ENCODE measurements around the gene C3orf52. TPM values are rescaled to one million over a fixed set of nuclear protein-coding genes. Genes with fewer than 3 reads are reported as not detected.

The C3orf52 gene
- total and polyA plus RNA-seq, 2 experiments from 2014 or later: 8.1 to 16.6 TPM

DNA sequence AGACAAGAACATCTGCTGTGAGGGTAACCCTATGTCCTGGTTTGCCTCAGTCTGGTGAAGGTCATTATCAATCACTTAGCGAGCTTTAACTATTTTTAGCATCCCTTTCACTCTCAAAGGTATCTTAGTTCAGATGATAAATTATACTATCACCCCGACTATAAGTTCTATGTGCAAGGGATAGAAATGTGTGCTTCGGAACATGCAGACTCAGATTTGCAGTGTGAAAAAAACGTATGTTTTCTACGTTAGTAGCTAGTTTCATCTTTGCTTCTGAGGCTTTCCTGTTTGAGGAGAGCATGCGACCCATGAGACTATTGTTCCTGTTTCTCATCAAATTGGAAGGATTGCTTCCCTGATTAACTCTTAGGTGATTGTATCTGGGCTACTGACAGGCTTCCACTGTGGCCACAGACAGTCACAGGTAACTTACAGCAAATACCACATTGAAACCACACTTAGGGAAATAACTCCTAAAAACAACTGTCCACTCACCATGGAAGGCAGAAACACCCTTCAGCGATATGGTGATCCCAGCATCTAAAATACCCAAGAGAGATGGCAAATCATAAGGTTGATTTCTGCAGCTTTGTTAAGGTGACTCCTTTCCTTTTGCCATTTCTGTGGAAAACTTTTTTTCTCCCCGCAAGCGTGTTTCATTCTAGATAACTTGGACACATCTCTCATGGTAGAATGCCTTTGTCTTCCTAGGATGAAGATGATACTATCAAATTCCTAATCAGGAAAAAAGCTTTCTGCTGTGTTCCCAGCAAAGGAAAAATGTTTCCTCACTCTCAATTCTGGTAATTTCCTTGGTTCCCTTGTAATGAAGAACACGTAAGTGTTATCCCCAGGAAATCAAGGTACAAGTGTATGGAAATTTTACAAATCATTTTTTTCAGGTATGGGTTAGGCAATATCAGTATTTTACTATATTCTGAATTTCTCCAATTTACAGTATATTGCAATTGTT is 41.6 kb downstream of the C3orf52 start:
- DNase-seq (ENCODE audit: low spot score): no peak
- H3K79me2 ChIP-seq (replicated peaks; ENCODE audit: insufficient read depth): no peaks in the 10 kb centered on the region
- Mint-ChIP-seq H3K27ac (peak overlapping the region; percentile 87; the same call in 1 of the 2 replicates), H3K27me3 (ENCODE audit: insufficient read depth, low read depth, poor library complexity) (peaks cover 1% of the 10 kb centered on the region), H3K36me3 (ENCODE audit: low read depth) (peaks cover 2% of the 10 kb centered on the region; the same call in 1 of the 3 replicates), H3K4me1 (peaks cover 48% of the 10 kb centered on the region), H3K4me3 (no peak overlapping the region), H3K9me3 (no peaks in the 10 kb centered on the region)
- no peaks in the 10 kb centered on the region for H4K20me1 ChIP-seq (replicated peaks; ENCODE audit: insufficient read depth)
- no peak for ATAC-seq
- H3K9me2 ChIP-seq (ENCODE audit: insufficient read depth): no peaks in the 10 kb centered on the region
- TF ChIP-seq NANOG (IDR thresholded peaks at IDR 0.05; ENCODE audit: borderline replicate concordance) (no peak), ZNF114 (CRISPR knock-in tag; IDR thresholded peaks at IDR 0.05) (no peak), JUNB (IDR thresholded peaks at IDR 0.05; ENCODE audit: unreplicated experiment) (no peak), CREB1 (CRISPR knock-in tag; IDR thresholded peaks at IDR 0.05; ENCODE audit: low read depth) (no peak), POLR2AphosphoS5 (IDR thresholded peaks at IDR 0.05; ENCODE audit: low read depth) (no peak), EZH2 (IDR thresholded peaks at IDR 0.05; ENCODE audit: low read depth, unreplicated experiment) (no peak), ZNF462 (CRISPR knock-in tag; IDR thresholded peaks at IDR 0.05) (no peak), ETS1 (IDR thresholded peaks at IDR 0.05) (no peak), EZH2phosphoT487 (IDR thresholded peaks at IDR 0.05; ENCODE audit: unreplicated experiment) (no peak), REST (IDR thresholded peaks at IDR 0.05; ENCODE audit: unreplicated experiment) (no peak), STAT1 (IDR thresholded peaks at IDR 0.05; ENCODE audit: unreplicated experiment) (no peak), ZNF331 (CRISPR knock-in tag; IDR thresholded peaks at IDR 0.05; ENCODE audit: low read depth) (no peak)
- TF ChIP-seq, protein P1, sequence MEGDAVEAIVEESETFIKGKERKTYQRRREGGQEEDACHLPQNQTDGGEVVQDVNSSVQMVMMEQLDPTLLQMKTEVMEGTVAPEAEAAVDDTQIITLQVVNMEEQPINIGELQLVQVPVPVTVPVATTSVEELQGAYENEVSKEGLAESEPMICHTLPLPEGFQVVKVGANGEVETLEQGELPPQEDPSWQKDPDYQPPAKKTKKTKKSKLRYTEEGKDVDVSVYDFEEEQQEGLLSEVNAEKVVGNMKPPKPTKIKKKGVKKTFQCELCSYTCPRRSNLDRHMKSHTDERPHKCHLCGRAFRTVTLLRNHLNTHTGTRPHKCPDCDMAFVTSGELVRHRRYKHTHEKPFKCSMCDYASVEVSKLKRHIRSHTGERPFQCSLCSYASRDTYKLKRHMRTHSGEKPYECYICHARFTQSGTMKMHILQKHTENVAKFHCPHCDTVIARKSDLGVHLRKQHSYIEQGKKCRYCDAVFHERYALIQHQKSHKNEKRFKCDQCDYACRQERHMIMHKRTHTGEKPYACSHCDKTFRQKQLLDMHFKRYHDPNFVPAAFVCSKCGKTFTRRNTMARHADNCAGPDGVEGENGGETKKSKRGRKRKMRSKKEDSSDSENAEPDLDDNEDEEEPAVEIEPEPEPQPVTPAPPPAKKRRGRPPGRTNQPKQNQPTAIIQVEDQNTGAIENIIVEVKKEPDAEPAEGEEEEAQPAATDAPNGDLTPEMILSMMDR (conservative IDR thresholded peaks at IDR 0.05; ENCODE audit: low read depth in 2 of 2): no peak
- peaks cover 37% of the 10 kb centered on the region for H3K4me1 ChIP-seq (ENCODE audit: insufficient read depth)
- H2AFZ ChIP-seq: no peak overlapping the region
- no peak overlapping the region for H3K4me2 ChIP-seq
- H3F3A ChIP-seq (replicated peaks; ENCODE audit: low read depth): no peaks in the 10 kb centered on the region
- no peak overlapping the region for H3K4me3 ChIP-seq
- H3K27ac ChIP-seq (ENCODE audit: low read depth): peak overlapping the region; percentile 83; the same call in 1 of the 2 replicates
- H3K27me3 ChIP-seq (ENCODE audit: insufficient read depth): no peaks in the 10 kb centered on the region
- no peaks in the 10 kb centered on the region for H3K36me3 ChIP-seq (ENCODE audit: insufficient read depth)

All from GM23338 (cell line).